GM11168 (cell line): ENCODE measurements around the gene SERPINA9.

Source experiments
- in situ Hi-C: fragments of 300-500 bp; cut with MboI; formaldehyde crosslinking; loops from one replicate; pipeline ENCODE4 v1.12.0; 2022; ENCODE audit warnings: low sequenced_read_pairs; ENCODE audit not compliant: unreplicated experiment

SERPINA9 gene

GRCh38 chr14:94491511-94491910 lies 15.5 kb upstream of the SERPINA9 start:
- in situ Hi-C loops = loop anchor here (25.0 kb wide), 1 partner anchor 1479 kb away; no protein-coding TSS in a partner anchor

- in situ Hi-C loops = loop anchor here (25.0 kb wide), 1 partner anchor 1477 kb away; no protein-coding TSS in a partner anchor
These were observed 13.3 kb upstream of the SERPINA9 start for GRCh38 chr14:94489336-94489735.

- in situ Hi-C loops = loop anchor here (25.0 kb wide), 1 partner anchor 1475 kb away; no protein-coding TSS in a partner anchor
These were observed 10.9 kb upstream of the SERPINA9 start for GRCh38 chr14:94486883-94487282.

GRCh38 chr14:94485944-94486841 lies 10.2 kb upstream of the SERPINA9 start:
- in situ Hi-C loops = loop anchor here (25.0 kb wide), 1 partner anchor 1474 kb away; no protein-coding TSS in a partner anchor

GRCh38 chr14:94484481-94484880 lies 8.5 kb upstream of the SERPINA9 start:
- in situ Hi-C loops = loop anchor here (25.0 kb wide), 1 partner anchor 1472 kb away; no protein-coding TSS in a partner anchor

- in situ Hi-C loops = loop anchor here (25.0 kb wide), 1 partner anchor 1472 kb away; no protein-coding TSS in a partner anchor
These were observed 7.8 kb upstream of the SERPINA9 start for GRCh38 chr14:94483729-94484275.

GRCh38 chr14:94483071-94483451 lies 7.1 kb upstream of the SERPINA9 start:
- in situ Hi-C loops = loop anchor here (25.0 kb wide), 1 partner anchor 1471 kb away; no protein-coding TSS in a partner anchor

GRCh38 chr14:94482132-94483070 lies 6.4 kb upstream of the SERPINA9 start:
- in situ Hi-C loops = loop anchor here (25.0 kb wide), 1 partner anchor 1470 kb away; no protein-coding TSS in a partner anchor

- in situ Hi-C loops = loop anchor here (25.0 kb wide), 1 partner anchor 1469 kb away; no protein-coding TSS in a partner anchor
These were observed 5.6 kb upstream of the SERPINA9 start for GRCh38 chr14:94481468-94482131.

GRCh38 chr14:94480809-94481208 lies 4.8 kb upstream of the SERPINA9 start:
- in situ Hi-C loops = loop anchor here (25.0 kb wide), 1 partner anchor 1469 kb away; no protein-coding TSS in a partner anchor

- in situ Hi-C loops = loop anchor here (25.0 kb wide), 1 partner anchor 1466 kb away; no protein-coding TSS in a partner anchor
These were observed 2.4 kb upstream of the SERPINA9 start for GRCh38 chr14:94478420-94478819.

- in situ Hi-C loops = loop anchor here (25.0 kb wide), 1 partner anchor 1462 kb away; no protein-coding TSS in a partner anchor
These were observed 1.4 kb downstream of the SERPINA9 start for GRCh38 chr14:94474581-94475031.

GRCh38 chr14:94473666-94474410 lies 2.2 kb downstream of the SERPINA9 start:
- in situ Hi-C loops = no loop called here

- in situ Hi-C loops = no loop called here
These were observed 3.2 kb downstream of the SERPINA9 start for GRCh38 chr14:94472842-94473241.

- in situ Hi-C loops = no loop called here
These were observed 5.0 kb downstream of the SERPINA9 start for GRCh38 chr14:94471045-94471444.

GRCh38 chr14:94470311-94470710 lies 5.7 kb downstream of the SERPINA9 start:
- in situ Hi-C loops = no loop called here

- in situ Hi-C loops = no loop called here
These were observed 6.7 kb downstream of the SERPINA9 start for GRCh38 chr14:94469261-94469660.

- in situ Hi-C loops = no loop called here
These were observed 8.1 kb downstream of the SERPINA9 start for GRCh38 chr14:94467728-94468520.
